Measurements from ENCODE around the gene PHEX.

DNA sequence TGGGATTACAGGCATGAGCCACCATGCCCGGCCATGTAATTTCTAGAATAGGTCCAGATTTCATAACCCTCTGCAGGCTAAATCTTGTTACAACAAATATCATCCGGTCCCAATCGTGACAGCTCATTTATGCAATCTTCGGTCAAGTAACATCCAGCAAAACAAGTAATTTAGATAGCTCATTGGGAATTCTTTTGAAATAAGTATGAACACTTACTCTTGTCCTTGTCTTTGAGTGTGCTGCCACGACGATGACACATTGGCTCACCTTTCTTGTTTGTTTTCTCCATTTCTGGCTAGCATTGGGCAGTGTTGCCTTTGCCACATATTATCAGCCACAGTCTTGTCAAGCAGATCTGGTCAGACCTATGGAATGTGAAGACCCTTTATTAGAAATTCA is 92.0 kb downstream of the PHEX start:
- TF ChIP-seq ARNTL (CRISPR knock-in tag; IDR thresholded peaks at IDR 0.05; ENCODE audit: borderline replicate concordance, low read depth) = no peak
- TF ChIP-seq, protein P1, sequence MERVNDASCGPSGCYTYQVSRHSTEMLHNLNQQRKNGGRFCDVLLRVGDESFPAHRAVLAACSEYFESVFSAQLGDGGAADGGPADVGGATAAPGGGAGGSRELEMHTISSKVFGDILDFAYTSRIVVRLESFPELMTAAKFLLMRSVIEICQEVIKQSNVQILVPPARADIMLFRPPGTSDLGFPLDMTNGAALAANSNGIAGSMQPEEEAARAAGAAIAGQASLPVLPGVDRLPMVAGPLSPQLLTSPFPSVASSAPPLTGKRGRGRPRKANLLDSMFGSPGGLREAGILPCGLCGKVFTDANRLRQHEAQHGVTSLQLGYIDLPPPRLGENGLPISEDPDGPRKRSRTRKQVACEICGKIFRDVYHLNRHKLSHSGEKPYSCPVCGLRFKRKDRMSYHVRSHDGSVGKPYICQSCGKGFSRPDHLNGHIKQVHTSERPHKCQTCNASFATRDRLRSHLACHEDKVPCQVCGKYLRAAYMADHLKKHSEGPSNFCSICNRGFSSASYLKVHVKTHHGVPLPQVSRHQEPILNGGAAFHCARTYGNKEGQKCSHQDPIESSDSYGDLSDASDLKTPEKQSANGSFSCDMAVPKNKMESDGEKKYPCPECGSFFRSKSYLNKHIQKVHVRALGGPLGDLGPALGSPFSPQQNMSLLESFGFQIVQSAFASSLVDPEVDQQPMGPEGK (CRISPR knock-in tag; IDR thresholded peaks at IDR 0.05; ENCODE audit: borderline replicate concordance) = no peak
- TF ChIP-seq RARB (CRISPR knock-in tag; IDR thresholded peaks at IDR 0.05) = no peak
- TF ChIP-seq ZFP30 (CRISPR knock-in tag; IDR thresholded peaks at IDR 0.05) = no peak
- TF ChIP-seq ZFP3 (CRISPR knock-in tag; IDR thresholded peaks at IDR 0.05) = no peak
- no peak for TF ChIP-seq BACH2 (CRISPR knock-in tag; IDR thresholded peaks at IDR 0.05; ENCODE audit: borderline replicate concordance)
- no peak for TF ChIP-seq CSDC2 (CRISPR knock-in tag; IDR thresholded peaks at IDR 0.05)
- no peak for TF ChIP-seq TCF4 (CRISPR knock-in tag; IDR thresholded peaks at IDR 0.05; ENCODE audit: borderline replicate concordance)
- TF ChIP-seq, protein P2, sequence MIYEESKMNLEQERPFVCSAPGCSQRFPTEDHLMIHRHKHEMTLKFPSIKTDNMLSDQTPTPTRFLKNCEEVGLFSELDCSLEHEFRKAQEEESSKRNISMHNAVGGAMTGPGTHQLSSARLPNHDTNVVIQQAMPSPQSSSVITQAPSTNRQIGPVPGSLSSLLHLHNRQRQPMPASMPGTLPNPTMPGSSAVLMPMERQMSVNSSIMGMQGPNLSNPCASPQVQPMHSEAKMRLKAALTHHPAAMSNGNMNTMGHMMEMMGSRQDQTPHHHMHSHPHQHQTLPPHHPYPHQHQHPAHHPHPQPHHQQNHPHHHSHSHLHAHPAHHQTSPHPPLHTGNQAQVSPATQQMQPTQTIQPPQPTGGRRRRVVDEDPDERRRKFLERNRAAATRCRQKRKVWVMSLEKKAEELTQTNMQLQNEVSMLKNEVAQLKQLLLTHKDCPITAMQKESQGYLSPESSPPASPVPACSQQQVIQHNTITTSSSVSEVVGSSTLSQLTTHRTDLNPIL (CRISPR knock-in tag; IDR thresholded peaks at IDR 0.05; ENCODE audit: low read depth) = no peak
